Panc1 (cell line): ENCODE measurements around the gene DOCK4. TPM values are rescaled to one million over a fixed set of nuclear protein-coding genes. Genes with fewer than 3 reads are reported as not detected.

Experiments used
- ATAC-seq: fragments of 200-7000 bp; cut with Tn5 transposase; 2 replicates; pipeline ENCODE4 v1.9.1; 2020; ENCODE audit warnings: mild to moderate bottlenecking, moderate library complexity
- BruUV-seq: library from RNA; stranded (reverse); fragments of 400-500 nt; replicated peaks from 2 replicates; lab custom pipeline; 2021; lab: Mats Ljungman, UMichigan
- CTCF ChIA-PET: fragments of 300-600 bp; sonication (Branson Sonifier 250); formaldehyde crosslinking; loops from one replicate; lab custom pipeline; 2022; ENCODE audit warnings: antibody characterized with exemption; lab: Charles Lee
- POLR2A ChIA-PET: fragments of 300-600 bp; sonication (Branson Sonifier 250); formaldehyde crosslinking; loops from one replicate; lab custom pipeline; 2022; ENCODE audit warnings: antibody characterized with exemption; lab: Charles Lee
- DNase-seq: peaks from one replicate; pipeline ENCODE4 v3.0.0-alpha.2; 2010; ENCODE audit warnings: low read depth, low spot score
- H3K27ac ChIP-seq: 2 replicates; pipeline ENCODE4 v1.5.1; 2011; ENCODE audit warnings: mild to moderate bottlenecking, low read length, inconsistent platforms
- H3K27me3 ChIP-seq: fragments of 200-500 bp; sonication (Bioruptor generic); 2 replicates; pipeline ENCODE4 v1.6.0; 2014; ENCODE audit warnings: low read length, inconsistent platforms; ENCODE audit not compliant: control insufficient read depth, insufficient read depth
- H3K36me3 ChIP-seq: fragments of 200-500 bp; sonication (Bioruptor generic); 2 replicates; pipeline ENCODE4 v1.5.1; 2014; ENCODE audit warnings: inconsistent platforms, mild to moderate bottlenecking, low read length, moderate library complexity; ENCODE audit not compliant: control insufficient read depth, insufficient read depth
- H3K4me1 ChIP-seq: 2 replicates; pipeline ENCODE4 v1.5.1; 2011; ENCODE audit warnings: inconsistent platforms, mild to moderate bottlenecking, low read length, moderate library complexity; ENCODE audit not compliant: control insufficient read depth, insufficient read depth
- H3K4me3 ChIP-seq, 2 experiments: 2 replicates each; pipeline ENCODE4 v1.5.1; 2011 to 2012; ENCODE audit warnings: low read depth in 2 of 2, low read length in 2 of 2, mild to moderate bottlenecking in 2 of 2, inconsistent platforms in 1 of 2, moderate library complexity in 1 of 2
- H3K9me3 ChIP-seq: fragments of 200-500 bp; sonication (Bioruptor generic); 2 replicates; pipeline ENCODE4 v1.5.1; 2014; ENCODE audit warnings: low read depth, mild to moderate bottlenecking, inconsistent platforms, low read length, moderate library complexity; ENCODE audit not compliant: control insufficient read depth, insufficient read depth
- CTCF ChIP-seq: fragments of 450-650 bp; IDR thresholded peaks from 2 replicates; pipeline ENCODE4 v1.5.1; 2017; ENCODE audit warnings: mild to moderate bottlenecking
- POLR2AphosphoS5 ChIP-seq: IDR thresholded peaks from 2 replicates; pipeline ENCODE4 v1.6.1; 2012; ENCODE audit warnings: mild to moderate bottlenecking, low read depth, low read length, moderate library complexity
- REST ChIP-seq, 2 experiments: IDR thresholded peaks; 2 replicates each; pipeline ENCODE4 v1.6.1; 2011 to 2012; ENCODE audit warnings: low read depth in 2 of 2, control low read depth in 1 of 2, low read length in 1 of 2, mild to moderate bottlenecking in 1 of 2, moderate library complexity in 1 of 2; ENCODE audit not compliant: insufficient read depth in 1 of 2
- SIN3A ChIP-seq: IDR thresholded peaks from 2 replicates; pipeline ENCODE4 v1.6.1; 2012; ENCODE audit warnings: low read depth, mild to moderate bottlenecking, low read length, moderate library complexity, borderline replicate concordance; ENCODE audit not compliant: insufficient read depth
- TCF7L2 ChIP-seq: IDR thresholded peaks from 2 replicates; pipeline ENCODE4 v1.6.1; 2011; ENCODE audit warnings: mild to moderate bottlenecking, low read depth, low read length, inconsistent platforms
- in situ Hi-C: cut with HindIII; loops from 2 replicates; pipeline ENCODE4 v1.10.0; 2016; ENCODE audit warnings: low sequenced_read_pairs, low pct_unique_long_range_greater_than_20kb
- intact Hi-C: fragments of 100-400 bp; cut with micrococcal nuclease; formaldehyde crosslinking; loops from one replicate; pipeline ENCODE4 v1.10.0; 2022; ENCODE audit not compliant: unreplicated experiment
- total RNA-seq: library from RNA; stranded (reverse); gene quantifications from one replicate; pipeline ENCODE4 v1.2.1, GENCODE V29; 2021; ENCODE audit not compliant: unreplicated experiment

DOCK4 gene
- total RNA-seq, 1 experiment from 2014 or later = 10.8 TPM

GRCh38 chr7:112226701-112227276 is 20.6 kb upstream of the DOCK4 start:
- TF ChIP-seq TCF7L2 (no peak), CTCF (no peak), REST (IDR thresholded peaks at IDR 0.05; ENCODE audit: insufficient read depth in 1 of 2, low read depth in 2 of 2, low read length in 1 of 2) (no peak), POLR2AphosphoS5 (no peak), SIN3A (no peak)
- no peaks in the 10 kb centered on the region for H3K36me3 ChIP-seq
- in situ Hi-C loops (no loop called here), intact Hi-C loops (no loop called here)
- no TSS peak for BruUV-seq
- H3K4me3 ChIP-seq = no peak overlapping the region
- no peaks in the 10 kb centered on the region for H3K4me1 ChIP-seq
- H3K27me3 ChIP-seq = no peaks in the 10 kb centered on the region
- no peak overlapping the region for H3K27ac ChIP-seq
- ATAC-seq = no peak
- ChIA-PET POLR2A (interaction anchor here (0.6 kb wide), 1 partner anchor 8 kb away, joined by 3 read pairs; no protein-coding TSS in a partner anchor), CTCF (no interaction called here)
- no peaks in the 10 kb centered on the region for H3K9me3 ChIP-seq
- no peak for DNase-seq

GRCh38 chr7:112225006-112225405 is 18.8 kb upstream of the DOCK4 start:
- DNase-seq (no peak), ATAC-seq (no peak)
- no peak overlapping the region for H3K27ac ChIP-seq
- TF ChIP-seq TCF7L2 = no peak
- TF ChIP-seq CTCF = no peak
- TF ChIP-seq REST (IDR thresholded peaks at IDR 0.05; ENCODE audit: insufficient read depth in 1 of 2, low read depth in 2 of 2, low read length in 1 of 2) = no peak
- no peak for TF ChIP-seq SIN3A
- TF ChIP-seq POLR2AphosphoS5 = no peak
- ChIA-PET POLR2A (no interaction called here), CTCF (no interaction called here)
- BruUV-seq = no TSS peak
- no peaks in the 10 kb centered on the region for H3K27me3 ChIP-seq
- no peaks in the 10 kb centered on the region for H3K9me3 ChIP-seq
- intact Hi-C loops (no loop called here), in situ Hi-C loops (no loop called here)
- H3K4me1 ChIP-seq = no peaks in the 10 kb centered on the region
- H3K4me3 ChIP-seq = no peak overlapping the region
- H3K36me3 ChIP-seq = no peaks in the 10 kb centered on the region
